GM03348 (cell line): Measurements from ENCODE around the gene BSCL2.
"Not testable (repeated sequence)": the region's sequence is repeated elsewhere in the genome, so short reads cannot be mapped to it uniquely, and the experiment has no call there.

ENCODE experiments used
- DNase-seq: peaks from one replicate; pipeline ENCODE4 v3.0.0; 2012; ENCODE audit warnings: low spot score

The BSCL2 gene

GRCh38 chr11:62656796-62657429, 50.3 kb downstream of the BSCL2 start:
- no peak for DNase-seq

GRCh38 chr11:62654297-62654696, 52.9 kb downstream of the BSCL2 start:
- DNase-seq: no peak

GRCh38 chr11:62652161-62653006, 54.8 kb downstream of the BSCL2 start:
- no peak for DNase-seq

DNA sequence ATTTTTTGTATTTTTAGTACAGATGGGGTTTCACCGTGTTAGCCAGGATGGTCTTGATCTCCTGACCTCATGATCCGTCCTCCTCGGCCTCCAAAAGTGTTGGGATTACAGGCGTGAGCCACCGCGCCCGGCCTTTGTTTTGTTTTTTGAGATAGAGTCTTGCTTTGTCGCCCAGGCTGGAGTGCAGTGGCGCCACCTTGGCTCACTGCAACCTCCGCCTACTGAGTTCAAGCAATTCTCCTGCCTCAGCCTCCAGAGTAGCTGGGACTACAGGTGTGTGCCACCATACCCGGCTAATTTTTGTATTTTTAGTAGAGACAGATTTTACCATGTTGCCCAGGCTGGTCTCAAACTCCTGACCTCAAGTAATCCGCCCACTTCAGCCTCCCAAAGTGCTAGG, 56.9 kb downstream of the BSCL2 start:
- not testable (repeated sequence) for DNase-seq

DNA sequence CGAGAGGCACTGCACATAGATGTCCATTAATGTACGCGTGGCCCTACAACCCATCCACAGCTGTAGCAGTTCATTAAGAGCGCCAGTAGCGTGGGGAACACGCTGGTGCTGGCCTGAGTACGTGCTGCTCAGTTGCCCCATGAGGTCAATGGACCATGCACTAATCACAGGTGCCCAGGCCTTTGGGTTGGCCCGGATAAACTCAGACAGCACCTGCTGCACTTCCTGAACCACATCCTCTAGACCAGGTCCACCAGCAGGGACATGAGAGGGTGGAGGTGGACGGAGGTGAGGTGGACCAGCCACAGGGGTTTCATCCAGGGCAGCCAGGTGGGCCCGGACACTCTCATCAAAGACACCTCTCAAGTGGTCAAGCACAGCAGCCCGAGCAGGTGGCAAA, 57.7 kb downstream of the BSCL2 start:
- no peak for DNase-seq

- DNase-seq: no peak
These were observed 58.3 kb downstream of the BSCL2 start for GRCh38 chr11:62648967-62649364.

DNA sequence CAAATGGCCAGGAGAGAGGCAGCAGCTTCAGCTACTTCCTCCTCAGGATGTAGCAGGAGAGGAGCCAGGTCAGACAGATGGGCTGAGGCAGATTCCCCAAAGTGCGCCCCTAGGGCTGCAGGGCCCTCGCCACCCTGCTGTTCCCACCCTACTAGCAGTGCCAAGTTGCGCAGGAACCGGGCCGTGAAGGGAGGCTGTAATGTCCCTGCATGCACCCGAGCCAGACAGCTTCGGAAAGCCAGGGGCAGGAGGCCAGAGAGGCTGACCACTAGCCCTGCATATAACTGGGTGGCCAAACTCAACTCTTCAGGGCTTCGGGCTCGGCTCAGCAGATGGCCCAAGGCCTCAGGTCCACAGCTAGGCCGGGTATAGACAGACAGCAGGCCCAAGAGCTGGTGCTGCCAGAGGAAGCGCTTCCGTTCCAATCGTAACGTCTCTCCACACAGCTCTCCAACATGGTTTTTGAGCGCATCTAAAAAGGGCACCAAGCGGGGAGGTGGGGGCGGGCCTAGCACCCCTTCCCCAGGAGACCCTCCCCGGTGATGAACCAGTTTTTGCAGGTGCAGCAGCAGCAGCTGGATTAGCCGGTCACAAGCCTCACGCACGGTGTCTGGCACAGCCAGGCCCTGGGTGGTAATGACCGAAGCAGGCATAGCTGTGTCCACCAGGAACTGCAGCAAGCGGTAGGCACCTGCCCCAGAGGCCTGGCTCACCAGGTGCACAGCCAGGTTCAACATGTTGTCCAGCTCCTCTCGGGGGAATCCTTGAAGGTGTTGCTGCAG, 58.8 kb downstream of the BSCL2 start:
- no peak for DNase-seq

GRCh38 chr11:62647609-62648005, 59.6 kb downstream of the BSCL2 start:
- no peak for DNase-seq

GRCh38 chr11:62646825-62647608, 60.2 kb downstream of the BSCL2 start:
- no peak for DNase-seq

- peak; percentile 99 for DNase-seq
These were observed 61.0 kb downstream of the BSCL2 start, which contains the start of gene GANAB for GRCh38 chr11:62645946-62646824. Gene GANAB (minus strand): TSS chr11:62646613. CDS start chr11:62646599, 14 bp downstream.

DNA sequence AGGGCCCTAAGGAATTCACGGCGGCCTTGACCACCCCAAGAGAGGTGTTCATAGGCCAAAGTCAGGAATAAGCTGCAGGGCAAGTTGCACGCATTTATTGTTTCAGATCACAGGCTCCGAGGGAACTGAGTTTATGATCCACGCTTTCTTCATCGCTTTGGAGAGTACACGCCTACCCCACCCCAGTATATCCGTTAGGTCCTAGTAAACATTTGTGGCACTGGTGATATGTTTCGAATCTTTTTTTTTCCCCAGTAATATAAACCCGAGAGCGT, 61.6 kb downstream of the BSCL2 start:
- no peak for DNase-seq

GRCh38 chr11:62644220-62644619, 63.0 kb downstream of the BSCL2 start:
- no peak for DNase-seq
